ENCODE data around the gene FCRL1. TPM values are rescaled to one million over a fixed set of nuclear protein-coding genes. Genes with fewer than 3 reads are reported as not detected.

Gene FCRL1
- total RNA-seq, 5 donors from 2014 or later (not counting 1 experiment from before 2014, with no cell fraction given) = 2.4 to 11.9 (median 4.9) TPM

DNA sequence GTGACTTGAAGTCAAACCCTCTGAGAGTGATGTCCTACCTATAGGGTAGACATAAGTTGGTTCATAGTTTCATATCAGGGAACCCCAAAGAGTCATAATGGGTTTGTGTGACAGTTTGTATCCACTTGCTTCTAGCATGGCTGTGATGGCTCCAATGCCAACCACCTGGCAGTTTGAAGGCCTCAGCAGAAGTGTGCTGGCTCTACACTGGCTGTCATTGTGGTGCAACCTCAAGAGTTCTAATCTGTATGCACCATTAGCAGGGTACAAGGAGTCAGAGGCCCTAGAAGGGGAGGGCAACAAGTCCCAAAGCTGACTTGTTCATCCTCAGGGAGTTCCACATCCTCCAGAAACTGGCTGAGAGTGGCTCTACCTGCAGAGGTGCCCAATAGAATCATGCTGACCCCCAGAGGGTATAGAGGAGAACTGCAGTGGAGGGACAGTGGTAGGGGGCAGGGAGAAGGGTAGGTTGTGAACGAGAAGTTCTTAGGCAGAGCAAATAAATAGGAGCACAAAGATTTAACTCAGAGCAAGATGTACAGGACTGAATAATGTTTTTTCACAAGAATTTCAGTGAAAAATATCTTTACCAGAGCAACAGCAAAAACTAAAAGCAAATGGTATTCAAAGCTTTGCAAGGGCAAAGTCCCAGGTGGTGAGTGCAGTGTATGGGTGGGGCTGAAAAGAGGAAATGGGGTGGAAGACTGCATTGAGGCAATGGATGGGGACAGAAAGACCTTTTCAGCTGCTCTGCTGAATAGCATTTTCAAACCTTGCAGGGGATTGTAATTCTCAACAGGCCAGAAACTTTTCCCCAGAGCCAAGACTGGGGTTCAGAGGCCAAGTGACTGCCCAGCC, 46.2 kb downstream of the FCRL1 start:
- Mint-ChIP-seq H3K27me3 (peaks cover 0 to 1% of the 10 kb centered on the region in 2 donors), H3K27ac (no peak overlapping the region), H3K4me1 (peaks cover 0 to 14% (median 0%) of the 10 kb centered on the region in 3 donors), H3K36me3 (no peaks in the 10 kb centered on the region), H3K4me3 (no peak overlapping the region), H3K9me3 (no peaks in the 10 kb centered on the region)
- Histone ChIP-seq H3K4me1 (ENCODE audit: control insufficient read depth in 1 of 2, extremely low read depth in 1 of 2, insufficient read depth in 2 of 2, low read length in 2 of 2) (peaks cover 0 to 5% of the 10 kb centered on the region in 2 experiments), H3K36me3 (ENCODE audit: control insufficient read depth in 2 of 2, extremely low read depth in 1 of 2, insufficient read depth in 1 of 2, low read length in 1 of 2) (no peaks in the 10 kb centered on the region), H3K27ac (ENCODE audit: low read length) (no peak overlapping the region), H3K27me3 (replicated peaks in 1 of 2; ENCODE audit: control insufficient read depth in 2 of 2, extremely low read depth in 1 of 2, insufficient read depth in 2 of 2, low read length in 1 of 2) (peaks cover 0 to 5% of the 10 kb centered on the region in 2 experiments), H3K9me3 (no peaks in the 10 kb centered on the region), H3K4me3 (ENCODE audit: control insufficient read depth in 1 of 2, extremely low read depth in 1 of 2, low read length in 1 of 2) (no peak overlapping the region)
- ChIA-PET POLR2A (no interaction called here), CTCF (interaction anchor here (0.5 to 3.3 kb wide), 4 partner anchors 188 to 205 kb away, joined by 3 to 22 read pairs (median 4); no protein-coding TSS in a partner anchor)
- peak in 3 of 35 experiments; percentile 3 to 43 (median 7) for DNase-seq
- peak in 2 of 4 experiments; percentile 38 to 53 for ATAC-seq (replicated peaks in 1 of 4)
- no CpG with 5 or more reads among the region's 1 CpG for WGBS (ENCODE audit: insufficient coverage)

DNA sequence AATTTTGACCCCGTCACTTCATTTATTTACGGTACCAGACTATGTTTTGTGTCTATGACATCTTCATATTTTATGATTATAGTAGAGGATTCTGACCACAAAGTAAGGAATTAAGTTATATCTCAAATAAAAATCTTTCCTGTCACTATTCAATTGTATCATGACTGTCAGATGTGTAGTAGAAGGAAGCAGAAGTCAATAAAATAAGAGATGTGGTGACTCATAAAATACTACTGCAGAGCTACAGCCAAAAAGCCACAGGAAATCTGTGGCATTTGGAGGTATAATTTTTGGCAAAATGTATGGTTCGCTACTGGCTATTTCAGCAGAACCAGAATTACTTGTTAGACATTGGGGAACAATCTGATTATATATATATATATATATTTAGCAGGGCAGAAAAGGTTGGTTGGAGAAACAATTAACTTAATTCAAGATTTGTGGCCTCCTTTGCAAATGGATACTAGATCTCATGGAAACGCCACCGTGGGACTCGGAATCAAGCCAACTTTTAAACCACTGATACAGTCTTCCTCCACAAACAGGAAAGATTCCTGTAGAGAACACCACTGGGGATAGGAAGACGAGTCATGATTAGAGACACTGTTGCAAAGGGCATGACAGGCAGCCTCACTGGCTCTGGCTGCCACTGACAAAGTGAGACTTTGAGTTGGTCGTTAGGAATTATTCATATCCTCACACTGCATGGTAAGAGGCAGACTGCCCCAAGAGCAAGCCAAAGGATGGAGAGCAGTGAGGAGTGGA, 48.1 kb downstream of the FCRL1 start:
- Mint-ChIP-seq H3K9me3 (no peaks in the 10 kb centered on the region), H3K4me1 (peaks cover 0 to 14% (median 0%) of the 10 kb centered on the region in 3 donors), H3K27me3 (peaks cover 0 to 1% of the 10 kb centered on the region in 2 donors), H3K4me3 (no peak overlapping the region), H3K27ac (no peak overlapping the region), H3K36me3 (no peaks in the 10 kb centered on the region)
- peaks cover 0 to 5% of the 10 kb centered on the region in 2 experiments for H3K4me1 ChIP-seq (ENCODE audit: control insufficient read depth in 1 of 2, extremely low read depth in 1 of 2, insufficient read depth in 2 of 2, low read length in 2 of 2)
- H3K4me3 ChIP-seq (ENCODE audit: control insufficient read depth in 1 of 2, extremely low read depth in 1 of 2, low read length in 1 of 2) = no peak overlapping the region
- peaks cover 0 to 5% of the 10 kb centered on the region in 2 experiments for H3K27me3 ChIP-seq (replicated peaks in 1 of 2; ENCODE audit: control insufficient read depth in 2 of 2, extremely low read depth in 1 of 2, insufficient read depth in 2 of 2, low read length in 1 of 2)
- DNase-seq (no peak), ATAC-seq (replicated peaks in 1 of 4) (no peak)
- H3K9me3 ChIP-seq = no peaks in the 10 kb centered on the region
- ChIA-PET POLR2A (no interaction called here), CTCF (no interaction called here)
- no peak overlapping the region for H3K27ac ChIP-seq (ENCODE audit: low read length)
- H3K36me3 ChIP-seq (ENCODE audit: control insufficient read depth in 2 of 2, extremely low read depth in 1 of 2, insufficient read depth in 1 of 2, low read length in 1 of 2) = no peaks in the 10 kb centered on the region
- WGBS (ENCODE audit: insufficient coverage) = no CpG with 5 or more reads among the region's 8 CpGs

DNA sequence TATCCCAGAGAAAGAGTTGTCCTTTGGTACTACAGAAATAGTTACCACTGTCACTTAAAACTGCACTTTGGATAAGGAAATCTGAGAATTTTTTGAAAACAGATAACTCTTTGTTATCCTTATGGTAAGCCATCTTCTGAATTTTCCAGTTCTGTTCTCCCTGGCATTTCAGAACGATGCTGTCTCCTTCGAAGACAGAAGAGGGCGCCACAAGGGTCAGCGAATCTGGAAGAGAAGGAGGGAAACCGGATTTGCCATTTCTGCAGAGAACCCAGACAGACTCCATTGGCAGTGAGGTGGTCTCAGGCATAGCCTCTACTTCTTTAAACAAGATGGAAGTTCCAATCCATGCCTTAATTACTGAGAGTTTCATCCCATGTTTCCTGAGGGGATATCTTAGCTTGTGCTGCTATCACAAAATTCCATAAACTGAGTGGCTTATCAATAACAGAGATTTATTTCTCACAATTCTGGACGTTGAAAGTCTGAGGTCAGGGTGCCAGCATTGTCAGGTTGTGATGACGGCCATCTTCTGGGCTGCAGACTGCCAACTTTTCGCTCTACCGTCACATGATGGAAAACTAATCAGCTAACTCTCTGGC, 49.4 kb downstream of the FCRL1 start:
- Mint-ChIP-seq H3K9me3 (no peaks in the 10 kb centered on the region), H3K27me3 (no peaks in the 10 kb centered on the region), H3K4me1 (peaks cover 0 to 14% (median 0%) of the 10 kb centered on the region in 3 donors), H3K27ac (no peak overlapping the region), H3K36me3 (no peaks in the 10 kb centered on the region), H3K4me3 (no peak overlapping the region)
- Histone ChIP-seq H3K36me3 (ENCODE audit: control insufficient read depth in 2 of 2, extremely low read depth in 1 of 2, insufficient read depth in 1 of 2, low read length in 1 of 2) (no peaks in the 10 kb centered on the region), H3K27ac (ENCODE audit: low read length) (no peak overlapping the region), H3K27me3 (replicated peaks in 1 of 2; ENCODE audit: control insufficient read depth in 2 of 2, extremely low read depth in 1 of 2, insufficient read depth in 2 of 2, low read length in 1 of 2) (peaks cover 0 to 5% of the 10 kb centered on the region in 2 experiments), H3K4me1 (ENCODE audit: control insufficient read depth in 1 of 2, extremely low read depth in 1 of 2, insufficient read depth in 2 of 2, low read length in 2 of 2) (peaks cover 0 to 5% of the 10 kb centered on the region in 2 experiments), H3K4me3 (ENCODE audit: control insufficient read depth in 1 of 2, extremely low read depth in 1 of 2, low read length in 1 of 2) (no peak overlapping the region), H3K9me3 (no peaks in the 10 kb centered on the region)
- POLR2A ChIA-PET = no interaction called here
- ATAC-seq (replicated peaks in 1 of 4) = no peak
- no peak for DNase-seq
- WGBS (ENCODE audit: insufficient coverage) = 94% methylated on average over 6 of the region's 9 CpGs
- CTCF ChIA-PET = no interaction called here

DNA sequence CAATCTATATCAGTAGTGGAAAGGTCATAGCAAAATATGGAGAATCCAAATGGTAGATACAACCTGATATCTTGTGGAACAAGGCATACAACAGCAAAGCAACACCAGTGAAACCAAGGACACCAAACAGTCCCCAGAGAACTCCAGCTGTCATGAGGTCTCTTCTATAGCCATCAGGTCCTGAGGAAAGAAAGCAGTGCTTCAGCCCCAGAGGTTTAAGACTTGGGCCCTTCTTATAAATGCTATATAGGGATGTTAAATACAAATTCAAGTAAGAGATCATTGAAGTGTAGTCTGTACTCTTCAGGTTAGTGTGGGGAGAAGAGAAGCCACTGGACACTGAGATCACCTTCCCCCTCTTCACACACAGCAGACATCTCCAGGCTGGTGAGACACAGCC, 53.1 kb downstream of the FCRL1 start:
- H3K4me3 ChIP-seq (ENCODE audit: control insufficient read depth in 1 of 2, extremely low read depth in 1 of 2, low read length in 1 of 2) = no peak overlapping the region
- no peak overlapping the region for H3K4me3 Mint-ChIP-seq
- H3K9me3 Mint-ChIP-seq = no peaks in the 10 kb centered on the region
- peaks cover 0 to 5% of the 10 kb centered on the region in 2 experiments for H3K27me3 ChIP-seq (replicated peaks in 1 of 2; ENCODE audit: control insufficient read depth in 2 of 2, extremely low read depth in 1 of 2, insufficient read depth in 2 of 2, low read length in 1 of 2)
- no peak for DNase-seq
- H3K36me3 ChIP-seq (ENCODE audit: control insufficient read depth in 2 of 2, extremely low read depth in 1 of 2, insufficient read depth in 1 of 2, low read length in 1 of 2) = no peaks in the 10 kb centered on the region
- no peak overlapping the region for H3K27ac ChIP-seq (ENCODE audit: low read length)
- H3K4me1 Mint-ChIP-seq = peaks cover 0 to 7% (median 0%) of the 10 kb centered on the region in 3 donors
- H3K27ac Mint-ChIP-seq = no peak overlapping the region
- no peaks in the 10 kb centered on the region for H3K36me3 Mint-ChIP-seq
- POLR2A ChIA-PET = no interaction called here
- no peak for ATAC-seq (replicated peaks in 1 of 4)
- no peaks in the 10 kb centered on the region for H3K27me3 Mint-ChIP-seq
- CTCF ChIA-PET = no interaction called here
- H3K9me3 ChIP-seq = no peaks in the 10 kb centered on the region
- peaks cover 0 to 5% of the 10 kb centered on the region in 2 experiments for H3K4me1 ChIP-seq (ENCODE audit: control insufficient read depth in 1 of 2, extremely low read depth in 1 of 2, insufficient read depth in 2 of 2, low read length in 2 of 2)

DNA sequence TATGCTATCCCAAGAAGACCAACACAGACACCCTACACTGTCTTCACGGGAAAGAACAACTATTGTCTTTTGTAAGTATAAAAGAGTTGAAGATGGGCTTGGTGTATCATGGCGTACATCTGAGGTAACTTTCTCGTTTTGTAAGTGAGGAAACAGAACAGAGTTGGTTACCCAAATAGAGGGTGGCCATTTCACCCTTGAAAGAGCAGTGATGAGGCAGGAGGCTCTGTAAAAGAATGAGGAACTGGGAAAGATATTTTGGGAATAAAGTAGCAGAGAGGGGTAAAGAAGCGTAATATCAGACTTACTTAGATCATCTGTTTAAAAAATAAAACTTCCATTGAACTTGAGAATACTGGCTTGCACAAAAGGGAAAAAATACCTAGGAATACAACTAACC, 61.9 kb downstream of the FCRL1 start:
- Histone ChIP-seq H3K36me3 (ENCODE audit: control insufficient read depth in 2 of 2, extremely low read depth in 1 of 2, insufficient read depth in 1 of 2, low read length in 1 of 2) (no peaks in the 10 kb centered on the region), H3K4me1 (ENCODE audit: control insufficient read depth in 1 of 2, extremely low read depth in 1 of 2, insufficient read depth in 2 of 2, low read length in 2 of 2) (no peaks in the 10 kb centered on the region), H3K27ac (ENCODE audit: low read length) (no peak overlapping the region), H3K9me3 (no peaks in the 10 kb centered on the region), H3K4me3 (ENCODE audit: control insufficient read depth in 1 of 2, extremely low read depth in 1 of 2, low read length in 1 of 2) (no peak overlapping the region), H3K27me3 (replicated peaks in 1 of 2; ENCODE audit: control insufficient read depth in 2 of 2, extremely low read depth in 1 of 2, insufficient read depth in 2 of 2, low read length in 1 of 2) (no peaks in the 10 kb centered on the region)
- Mint-ChIP-seq H3K9me3 (peaks cover 3 to 16% (median 5%) of the 10 kb centered on the region in 3 donors), H3K27me3 (peaks cover 1 to 9% of the 10 kb centered on the region in 2 donors), H3K4me3 (no peak overlapping the region), H3K36me3 (peaks cover 7% of the 10 kb centered on the region), H3K27ac (no peak overlapping the region), H3K4me1 (peaks cover 0 to 2% (median 0%) of the 10 kb centered on the region in 3 donors)
- 88% methylated on average over 2 of the region's 4 CpGs for WGBS (ENCODE audit: insufficient coverage)
- ChIA-PET POLR2A (no interaction called here), CTCF (no interaction called here)
- no peak for DNase-seq
- no peak for ATAC-seq (replicated peaks in 1 of 4)

DNA sequence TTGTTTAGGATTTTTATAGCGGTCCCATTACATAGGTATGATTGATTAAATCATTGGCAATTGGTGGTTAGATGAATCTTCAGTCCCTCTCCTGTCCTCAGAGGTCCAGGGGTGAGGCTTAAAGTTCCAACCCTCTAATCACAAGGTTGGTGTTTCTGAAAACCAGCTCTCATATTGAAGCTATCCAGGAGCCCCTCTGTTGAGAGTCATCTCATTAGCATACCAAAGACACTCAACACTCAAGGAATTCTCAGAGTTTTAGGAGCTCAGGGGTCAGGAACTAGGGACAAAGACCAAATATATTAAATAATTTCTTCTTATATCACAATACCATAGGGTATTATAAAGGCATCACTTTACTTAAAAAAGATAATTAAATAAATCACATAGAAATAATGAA, 66.3 kb downstream of the FCRL1 start:
- H3K4me3 ChIP-seq (ENCODE audit: control insufficient read depth in 1 of 2, extremely low read depth in 1 of 2, low read length in 1 of 2) = no peak overlapping the region
- peaks cover 1 to 13% of the 10 kb centered on the region in 2 donors for H3K27me3 Mint-ChIP-seq
- ATAC-seq (replicated peaks in 1 of 4) = no peak
- peaks cover 0 to 2% (median 0%) of the 10 kb centered on the region in 3 donors for H3K4me1 Mint-ChIP-seq
- WGBS (ENCODE audit: insufficient coverage) = no CpG with 5 or more reads among the region's 1 CpG
- H3K27ac ChIP-seq (ENCODE audit: low read length) = no peak overlapping the region
- no peak for DNase-seq
- no peaks in the 10 kb centered on the region for H3K4me1 ChIP-seq (ENCODE audit: control insufficient read depth in 1 of 2, extremely low read depth in 1 of 2, insufficient read depth in 2 of 2, low read length in 2 of 2)
- CTCF ChIA-PET = no interaction called here
- POLR2A ChIA-PET = interaction anchor here in 1 of 2 donors (0.6 kb wide), 1 partner anchor 9 kb away, joined by 3 read pairs; no protein-coding TSS in a partner anchor
- H3K36me3 Mint-ChIP-seq = peaks cover 5% of the 10 kb centered on the region
- peaks cover 0 to 3% (median 2%) of the 10 kb centered on the region in 3 donors for H3K9me3 Mint-ChIP-seq
- no peaks in the 10 kb centered on the region for H3K9me3 ChIP-seq
- no peak overlapping the region for H3K4me3 Mint-ChIP-seq
- H3K27me3 ChIP-seq (replicated peaks in 1 of 2; ENCODE audit: control insufficient read depth in 2 of 2, extremely low read depth in 1 of 2, insufficient read depth in 2 of 2, low read length in 1 of 2) = no peaks in the 10 kb centered on the region
- no peaks in the 10 kb centered on the region for H3K36me3 ChIP-seq (ENCODE audit: control insufficient read depth in 2 of 2, extremely low read depth in 1 of 2, insufficient read depth in 1 of 2, low read length in 1 of 2)
- no peak overlapping the region for H3K27ac Mint-ChIP-seq
